Lung (tissue), 12 donors: ENCODE measurements around the gene ALCAM. TPM values are rescaled to one million over a fixed set of nuclear protein-coding genes. Genes with fewer than 3 reads are reported as not detected.

ENCODE experiments used
- ATAC-seq: fragments of 200-7000 bp; cut with Tn5 transposase; one replicate; pipeline ENCODE4 v1.9.1; 2020; ENCODE audit warnings: moderate number of reproducible peaks; ENCODE audit not compliant: insufficient read depth, low FRiP score
- DNase-seq, 3 donors: peaks; one replicate each; pipeline ENCODE4 v3.0.0-alpha.2; 2013 to 2017
- H3K27ac ChIP-seq, 2 donors: one replicate each; pipeline ENCODE4 v1.5.1; 2013; ENCODE audit warnings: mild to moderate bottlenecking in 2 of 2, moderate library complexity in 2 of 2, control low read depth in 1 of 2, inconsistent platforms in 1 of 2, low read depth in 1 of 2, low read length in 1 of 2
- H3K27me3 ChIP-seq, 3 donors: one replicate each; pipeline ENCODE4 v1.5.1; 2013; ENCODE audit warnings: low read length in 2 of 3; ENCODE audit not compliant: control insufficient read depth in 3 of 3, insufficient read depth in 3 of 3
- H3K36me3 ChIP-seq, 4 donors: one replicate each; pipeline ENCODE4 v1.5.1; 2013; ENCODE audit warnings: low read length in 4 of 4, mild to moderate bottlenecking in 1 of 4, moderate library complexity in 1 of 4; ENCODE audit not compliant: control insufficient read depth in 4 of 4, insufficient read depth in 4 of 4
- H3K4me1 ChIP-seq, 5 donors: one replicate each; pipeline ENCODE4 v1.5.1; 2013; ENCODE audit warnings: low read length in 5 of 5, mild to moderate bottlenecking in 2 of 5, moderate library complexity in 1 of 5; ENCODE audit not compliant: control insufficient read depth in 5 of 5, insufficient read depth in 5 of 5
- H3K4me3 ChIP-seq: one replicate; pipeline ENCODE4 v1.5.1; 2013; ENCODE audit warnings: mild to moderate bottlenecking, control low read depth, moderate library complexity
- H3K9ac ChIP-seq, 2 donors: one replicate each; pipeline ENCODE4 v1.5.1; 2013; ENCODE audit warnings: low read length in 2 of 2, control low read depth in 1 of 2; ENCODE audit not compliant: insufficient read depth in 1 of 2
- H3K9me3 ChIP-seq, 4 donors: one replicate each; pipeline ENCODE4 v1.5.1; 2013; ENCODE audit warnings: low read length in 3 of 4, mild to moderate bottlenecking in 1 of 4, moderate library complexity in 1 of 4; ENCODE audit not compliant: control insufficient read depth in 4 of 4, insufficient read depth in 3 of 4
- WGBS, 2 donors: extraction: QIAGEN DNeasy Blood & Tissue Kit; methylation state at CpG; one replicate each; pipeline ENCODE4 v1.1.7; 2013; 5-methylcytosine and 5-hydroxymethylcytosine counted together
- polyA plus RNA-seq, 2 donors: library from polyadenylated mRNA; stranded (reverse); fragments of 200-250 nt; gene quantifications; one replicate each; pipeline ENCODE4 v1.2.1, GENCODE V29; 2013
- total RNA-seq, 2 donors: library from RNA; depleted of rRNA in 1 of 2; stranded (reverse); fragments of >200 nt in 1 of 2; gene quantifications; one replicate each; pipeline ENCODE4 v1.2.1, GENCODE V29; 2014 to 2021
- TF ChIP-seq, protein P1 (sequence below): IDR thresholded peaks from 2 replicates; pipeline ENCODE4 v1.5.1; 2012; ENCODE audit warnings: mild to moderate bottlenecking; ENCODE audit errors: control extremely low read depth, extremely low read depth
- donor health status: control.
- donor health status: control.
- donor health status: Bipolar disorder and iron deficiency.
- donor health status: healthy.
- donor health status: DM: yes; HTN: yes; CAD: no.

The ALCAM gene
- total and polyA plus RNA-seq, 4 donors = 55.9 to 252 (median 109) TPM

DNA sequence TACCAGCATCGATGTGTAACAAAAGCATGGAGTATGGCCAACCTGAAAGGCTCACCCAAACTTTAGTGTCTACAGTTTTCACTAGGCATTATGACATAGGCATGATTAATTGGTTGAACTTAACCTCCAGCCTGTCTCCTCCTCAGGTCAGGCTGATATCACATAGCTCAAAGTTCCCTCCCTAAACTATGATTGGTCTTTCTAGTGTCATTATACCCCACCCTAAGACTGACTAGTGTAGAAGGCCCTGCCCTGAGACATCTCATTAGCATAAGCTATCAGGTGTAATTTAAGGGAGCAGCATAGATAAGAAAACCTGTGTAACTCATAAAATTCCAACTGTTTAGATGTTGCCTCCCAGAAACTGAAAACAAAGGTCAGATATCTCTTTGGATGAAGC, 195.2 kb downstream of the ALCAM start:
- peaks cover 0 to 3% (median 1%) of the 10 kb centered on the region in 4 donors for H3K36me3 ChIP-seq
- H3K4me1 ChIP-seq = no peaks in the 10 kb centered on the region
- no peak overlapping the region for H3K4me3 ChIP-seq
- ATAC-seq (no peak), DNase-seq (no peak)
- 93 to 95% methylated on average over 1 of the region's 1 CpG for WGBS, 2 donors
- peaks cover 0 to 2% (median 0%) of the 10 kb centered on the region in 4 donors for H3K9me3 ChIP-seq
- TF ChIP-seq, protein P1, sequence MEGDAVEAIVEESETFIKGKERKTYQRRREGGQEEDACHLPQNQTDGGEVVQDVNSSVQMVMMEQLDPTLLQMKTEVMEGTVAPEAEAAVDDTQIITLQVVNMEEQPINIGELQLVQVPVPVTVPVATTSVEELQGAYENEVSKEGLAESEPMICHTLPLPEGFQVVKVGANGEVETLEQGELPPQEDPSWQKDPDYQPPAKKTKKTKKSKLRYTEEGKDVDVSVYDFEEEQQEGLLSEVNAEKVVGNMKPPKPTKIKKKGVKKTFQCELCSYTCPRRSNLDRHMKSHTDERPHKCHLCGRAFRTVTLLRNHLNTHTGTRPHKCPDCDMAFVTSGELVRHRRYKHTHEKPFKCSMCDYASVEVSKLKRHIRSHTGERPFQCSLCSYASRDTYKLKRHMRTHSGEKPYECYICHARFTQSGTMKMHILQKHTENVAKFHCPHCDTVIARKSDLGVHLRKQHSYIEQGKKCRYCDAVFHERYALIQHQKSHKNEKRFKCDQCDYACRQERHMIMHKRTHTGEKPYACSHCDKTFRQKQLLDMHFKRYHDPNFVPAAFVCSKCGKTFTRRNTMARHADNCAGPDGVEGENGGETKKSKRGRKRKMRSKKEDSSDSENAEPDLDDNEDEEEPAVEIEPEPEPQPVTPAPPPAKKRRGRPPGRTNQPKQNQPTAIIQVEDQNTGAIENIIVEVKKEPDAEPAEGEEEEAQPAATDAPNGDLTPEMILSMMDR = no peak
- no peak overlapping the region for H3K27ac ChIP-seq
- H3K27me3 ChIP-seq = no peaks in the 10 kb centered on the region
- no peak overlapping the region for H3K9ac ChIP-seq

DNA sequence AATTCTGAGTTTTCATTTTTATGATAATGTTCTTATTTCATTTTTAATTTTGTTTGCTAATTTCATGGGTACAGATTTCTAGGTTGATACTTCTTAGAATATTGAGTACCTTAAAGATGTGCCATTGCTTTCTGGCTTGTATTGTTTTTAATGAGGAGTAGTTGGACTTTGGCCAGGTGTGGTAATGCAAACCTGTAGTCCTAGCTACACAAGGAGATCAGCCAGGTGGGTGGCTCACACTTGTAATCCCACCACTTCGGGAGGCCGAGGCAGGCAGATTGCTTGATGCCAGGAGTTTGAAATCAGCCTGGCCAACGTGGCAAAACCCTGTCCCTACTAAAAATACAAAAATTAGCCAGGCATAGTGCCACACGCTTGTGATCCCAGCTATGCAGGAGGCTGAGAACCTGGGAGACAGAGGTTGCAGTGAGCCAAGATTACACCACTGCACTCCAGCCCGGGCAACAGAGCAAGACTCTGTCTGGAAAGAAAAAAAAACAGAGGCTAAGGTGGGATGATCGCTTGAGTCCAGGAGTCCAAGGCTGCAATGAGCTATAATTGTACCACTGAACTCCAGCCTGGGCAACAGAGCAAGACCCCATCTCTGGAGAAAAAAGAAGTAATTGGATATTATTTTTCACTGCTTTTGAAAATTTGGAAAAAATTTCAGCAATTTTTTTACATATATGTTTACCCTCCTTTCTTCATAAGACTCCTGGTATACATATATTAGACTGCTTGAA, 198.0 kb downstream of the ALCAM start:
- no peak for ATAC-seq
- H3K4me3 ChIP-seq = no peak overlapping the region
- no peaks in the 10 kb centered on the region for H3K27me3 ChIP-seq
- H3K27ac ChIP-seq = no peak overlapping the region
- WGBS, 2 donors = 92 to 94% methylated on average over 6 of the region's 6 CpGs
- TF ChIP-seq, protein P1 = no peak
- H3K4me1 ChIP-seq = no peaks in the 10 kb centered on the region
- no peaks in the 10 kb centered on the region for H3K36me3 ChIP-seq
- no peak overlapping the region for H3K9ac ChIP-seq
- H3K9me3 ChIP-seq = peaks cover 0 to 2% (median 0%) of the 10 kb centered on the region in 4 donors
- DNase-seq = no peak

DNA sequence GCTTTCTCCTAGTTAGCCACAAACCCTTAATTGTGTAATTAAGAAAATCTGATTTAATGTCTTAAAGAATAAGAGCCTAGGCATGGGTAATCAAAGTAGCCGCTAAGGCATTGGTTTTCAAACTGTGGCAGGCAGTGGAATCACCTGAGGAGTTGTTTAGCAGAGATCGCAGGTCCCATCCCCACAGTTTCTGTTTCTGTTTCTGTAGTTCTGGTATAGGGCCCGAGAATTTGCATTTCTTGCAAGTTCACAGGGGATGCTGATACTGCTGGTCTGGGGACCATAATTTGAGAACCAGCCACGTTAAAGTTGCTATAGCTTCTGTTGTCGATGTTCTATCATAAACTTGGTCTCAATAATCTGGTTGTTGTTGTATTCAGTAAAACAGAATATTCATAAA, 204.3 kb downstream of the ALCAM start:
- DNase-seq = no peak
- H3K4me1 ChIP-seq = no peaks in the 10 kb centered on the region
- H3K9ac ChIP-seq = no peak overlapping the region
- peaks cover 0 to 3% (median under 1%) of the 10 kb centered on the region in 4 donors for H3K36me3 ChIP-seq
- no peaks in the 10 kb centered on the region for H3K9me3 ChIP-seq
- no peak overlapping the region for H3K4me3 ChIP-seq
- no peaks in the 10 kb centered on the region for H3K27me3 ChIP-seq
- TF ChIP-seq, protein P1 = no peak
- no peak for ATAC-seq
- 94 to 95% methylated on average over 5 of the region's 5 CpGs for WGBS, 2 donors
- H3K27ac ChIP-seq = no peak overlapping the region
